ENCODE results near the gene FAM25G. TPM values are rescaled to one million over a fixed set of nuclear protein-coding genes. Genes with fewer than 3 reads are reported as not detected.

The FAM25G gene
- total RNA-seq, 1 experiment from 2014 or later, result not detected

- Histone ChIP-seq H3K9me3 (ENCODE audit: low read depth, low read length, poor library complexity, severe bottlenecking) (no peaks in the 10 kb centered on the region), H3K4me1 (ENCODE audit: insufficient read depth, low read length, poor library complexity, severe bottlenecking) (no peaks in the 10 kb centered on the region), H3K4me3 (ENCODE audit: low read depth, low read length, poor library complexity, severe bottlenecking) (no peak overlapping the region), H3K36me3 (ENCODE audit: insufficient read depth, low read length, poor library complexity, severe bottlenecking) (no peaks in the 10 kb centered on the region), H3K27me3 (replicated peaks; ENCODE audit: insufficient read depth, low read depth, low read length, poor library complexity) (no peaks in the 10 kb centered on the region), H3K27ac (ENCODE audit: low read depth, low read length, poor library complexity, severe bottlenecking) (no peak overlapping the region)
- TF ChIP-seq EZH2 (IDR thresholded peaks at IDR 0.05; ENCODE audit: borderline replicate concordance, low read depth, low read length, poor library complexity, severe bottlenecking) (no peak), CTCF (conservative IDR thresholded peaks at IDR 0.05; ENCODE audit: low read depth, low read length) (no peak)
- no TSS peak for BruUV-seq (replicated peaks)
- no peak for DNase-seq (ENCODE audit: low spot score)
- intact Hi-C loops (cut with micrococcal nuclease; ENCODE audit: unreplicated experiment), result no loop called here
- ChIA-PET POLR2A (ENCODE audit: low non-redundant PET) (no interaction called here), CTCF (no interaction called here)
Measured at GRCh38 chr10:47457826-47458225, 33.7 kb downstream of the FAM25G start.

DNA sequence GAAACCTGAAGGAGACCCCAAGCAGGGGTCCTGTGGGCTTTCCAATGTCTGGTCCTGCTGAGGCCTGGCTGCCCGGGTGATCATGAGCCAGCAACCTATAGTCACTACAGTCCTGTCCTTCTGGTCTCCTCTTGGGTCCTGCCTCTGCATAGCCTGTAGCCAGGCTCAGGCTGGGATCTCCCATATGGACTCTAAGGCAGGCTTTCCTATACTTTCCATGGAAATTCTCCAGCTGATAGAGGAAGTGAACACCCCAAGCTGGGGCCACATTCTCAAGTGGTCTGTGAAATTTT, 34.0 kb downstream of the FAM25G start:
- Histone ChIP-seq H3K36me3 (ENCODE audit: insufficient read depth, low read length, poor library complexity, severe bottlenecking) (no peaks in the 10 kb centered on the region), H3K27ac (ENCODE audit: low read depth, low read length, poor library complexity, severe bottlenecking) (no peak overlapping the region), H3K9me3 (ENCODE audit: low read depth, low read length, poor library complexity, severe bottlenecking) (no peaks in the 10 kb centered on the region), H3K4me3 (ENCODE audit: low read depth, low read length, poor library complexity, severe bottlenecking) (no peak overlapping the region), H3K4me1 (ENCODE audit: insufficient read depth, low read length, poor library complexity, severe bottlenecking) (no peaks in the 10 kb centered on the region), H3K27me3 (replicated peaks; ENCODE audit: insufficient read depth, low read depth, low read length, poor library complexity) (no peaks in the 10 kb centered on the region)
- ChIA-PET CTCF (no interaction called here), POLR2A (ENCODE audit: low non-redundant PET) (no interaction called here)
- intact Hi-C loops (cut with micrococcal nuclease; ENCODE audit: unreplicated experiment), result no loop called here
- BruUV-seq (replicated peaks), result no TSS peak
- no peak for DNase-seq (ENCODE audit: low spot score)
- no peak for TF ChIP-seq CTCF (conservative IDR thresholded peaks at IDR 0.05; ENCODE audit: low read depth, low read length)
- no peak for TF ChIP-seq EZH2 (IDR thresholded peaks at IDR 0.05; ENCODE audit: borderline replicate concordance, low read depth, low read length, poor library complexity, severe bottlenecking)

GRCh38 chr10:47456794-47457527, 34.5 kb downstream of the FAM25G start:
- H3K36me3 ChIP-seq (ENCODE audit: insufficient read depth, low read length, poor library complexity, severe bottlenecking), result no peaks in the 10 kb centered on the region
- no peaks in the 10 kb centered on the region for H3K27me3 ChIP-seq (replicated peaks; ENCODE audit: insufficient read depth, low read depth, low read length, poor library complexity)
- no peak for DNase-seq (ENCODE audit: low spot score)
- TF ChIP-seq CTCF (conservative IDR thresholded peaks at IDR 0.05; ENCODE audit: low read depth, low read length), result no peak
- no peak for TF ChIP-seq EZH2 (IDR thresholded peaks at IDR 0.05; ENCODE audit: borderline replicate concordance, low read depth, low read length, poor library complexity, severe bottlenecking)
- no peak overlapping the region for H3K4me3 ChIP-seq (ENCODE audit: low read depth, low read length, poor library complexity, severe bottlenecking)
- CTCF ChIA-PET, result no interaction called here
- H3K27ac ChIP-seq (ENCODE audit: low read depth, low read length, poor library complexity, severe bottlenecking), result no peak overlapping the region
- intact Hi-C loops (cut with micrococcal nuclease; ENCODE audit: unreplicated experiment), result no loop called here
- no peaks in the 10 kb centered on the region for H3K9me3 ChIP-seq (ENCODE audit: low read depth, low read length, poor library complexity, severe bottlenecking)
- POLR2A ChIA-PET (ENCODE audit: low non-redundant PET), result no interaction called here
- no peaks in the 10 kb centered on the region for H3K4me1 ChIP-seq (ENCODE audit: insufficient read depth, low read length, poor library complexity, severe bottlenecking)
- BruUV-seq (replicated peaks), result no TSS peak

All from A673 (cell line).